Measurements from ENCODE around the gene ERICH4. TPM values are rescaled to one million over a fixed set of nuclear protein-coding genes. Genes with fewer than 3 reads are reported as not detected.
"Not testable (repeated sequence)": the region's sequence is repeated elsewhere in the genome, so short reads cannot be mapped to it uniquely, and the experiment has no call there.

ERICH4 gene
- total RNA-seq, 2 donors from 2014 or later: not detected

DNA sequence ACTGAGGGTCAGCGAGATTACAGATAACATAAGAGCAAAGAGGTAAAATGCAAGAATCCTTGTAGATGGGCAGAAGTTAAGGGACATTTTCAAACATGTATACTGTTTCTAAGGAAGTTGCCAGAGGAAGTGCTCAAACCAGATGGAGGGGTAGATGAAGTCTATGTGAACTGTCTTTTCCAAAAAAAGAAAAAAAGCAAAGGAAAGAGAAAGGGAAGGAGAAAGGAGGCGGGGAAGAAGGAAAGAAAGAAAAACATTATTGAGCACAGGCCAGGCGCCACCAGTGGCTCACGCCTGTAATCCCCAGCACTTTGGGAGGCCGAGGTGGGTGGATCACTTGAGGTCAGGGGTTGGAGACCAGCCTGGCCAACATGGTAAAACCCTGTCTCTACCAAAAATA, 8.5 kb upstream of the ERICH4 start:
- no peak for DNase-seq (ENCODE audit: low spot score)
- TF ChIP-seq, protein P1, sequence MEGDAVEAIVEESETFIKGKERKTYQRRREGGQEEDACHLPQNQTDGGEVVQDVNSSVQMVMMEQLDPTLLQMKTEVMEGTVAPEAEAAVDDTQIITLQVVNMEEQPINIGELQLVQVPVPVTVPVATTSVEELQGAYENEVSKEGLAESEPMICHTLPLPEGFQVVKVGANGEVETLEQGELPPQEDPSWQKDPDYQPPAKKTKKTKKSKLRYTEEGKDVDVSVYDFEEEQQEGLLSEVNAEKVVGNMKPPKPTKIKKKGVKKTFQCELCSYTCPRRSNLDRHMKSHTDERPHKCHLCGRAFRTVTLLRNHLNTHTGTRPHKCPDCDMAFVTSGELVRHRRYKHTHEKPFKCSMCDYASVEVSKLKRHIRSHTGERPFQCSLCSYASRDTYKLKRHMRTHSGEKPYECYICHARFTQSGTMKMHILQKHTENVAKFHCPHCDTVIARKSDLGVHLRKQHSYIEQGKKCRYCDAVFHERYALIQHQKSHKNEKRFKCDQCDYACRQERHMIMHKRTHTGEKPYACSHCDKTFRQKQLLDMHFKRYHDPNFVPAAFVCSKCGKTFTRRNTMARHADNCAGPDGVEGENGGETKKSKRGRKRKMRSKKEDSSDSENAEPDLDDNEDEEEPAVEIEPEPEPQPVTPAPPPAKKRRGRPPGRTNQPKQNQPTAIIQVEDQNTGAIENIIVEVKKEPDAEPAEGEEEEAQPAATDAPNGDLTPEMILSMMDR (IDR thresholded peaks at IDR 0.05): no peak
- no peaks in the 10 kb centered on the region for H3K9me3 ChIP-seq
- H3K27me3 ChIP-seq: no peaks in the 10 kb centered on the region
- H3K36me3 ChIP-seq: peaks cover 56% of the 10 kb centered on the region
- no peak overlapping the region for H3K4me3 ChIP-seq
- peaks cover 0 to 20% of the 10 kb centered on the region in 2 donors for H3K4me1 ChIP-seq
- H3K27ac ChIP-seq: no peak overlapping the region

- peaks cover 0 to 24% of the 10 kb centered on the region in 2 donors for H3K4me1 ChIP-seq
- H3K36me3 ChIP-seq: peaks cover 56% of the 10 kb centered on the region
- H3K27ac ChIP-seq; H3K9me3 ChIP-seq; H3K4me3 ChIP-seq; DNase-seq (ENCODE audit: low spot score); H3K27me3 ChIP-seq: not testable (repeated sequence)
Observed at GRCh38 chr19:41435376-41435775, 7.6 kb upstream of the ERICH4 start.

DNA sequence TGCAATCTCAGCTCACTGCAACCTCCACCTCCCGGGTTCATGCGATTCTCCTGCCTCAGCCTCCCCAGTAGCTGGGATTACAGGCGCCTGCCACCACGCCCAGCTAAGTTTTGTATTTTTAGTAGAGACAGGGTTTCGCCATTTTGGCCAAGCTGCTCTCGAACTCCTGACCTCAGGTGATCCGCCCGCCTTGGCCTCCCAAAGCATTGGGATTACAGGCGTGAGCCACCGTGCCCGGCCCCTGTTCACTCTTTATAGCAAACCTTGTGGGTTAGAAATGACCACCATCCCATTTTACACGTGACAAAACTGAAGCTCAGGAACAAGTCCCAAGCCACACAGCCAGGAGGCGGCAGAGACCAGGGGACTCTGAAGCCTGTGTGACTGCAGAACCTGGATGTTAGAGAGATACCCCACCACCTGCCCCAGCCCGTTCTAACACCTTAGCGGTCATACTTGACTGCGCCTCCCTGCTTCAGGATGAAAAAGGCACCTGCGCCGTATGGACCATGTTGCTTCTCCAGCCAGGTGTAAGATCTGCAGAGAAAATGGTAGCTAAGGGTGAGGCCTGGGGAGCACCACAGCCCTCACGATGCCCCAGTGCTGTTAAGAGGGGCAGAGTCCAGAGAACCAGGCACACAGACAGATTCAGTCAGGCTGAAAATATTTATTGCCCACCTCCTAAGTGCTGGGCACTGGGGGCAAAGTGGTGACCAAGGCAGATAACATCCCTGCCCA, 6.9 kb upstream of the ERICH4 start:
- no peak for DNase-seq (ENCODE audit: low spot score)
- TF ChIP-seq, protein P1 (IDR thresholded peaks at IDR 0.05): no peak
- peaks cover 52% of the 10 kb centered on the region for H3K36me3 ChIP-seq
- H3K9me3 ChIP-seq: no peaks in the 10 kb centered on the region
- no peak overlapping the region for H3K4me3 ChIP-seq
- H3K27ac ChIP-seq: no peak overlapping the region
- H3K27me3 ChIP-seq: no peaks in the 10 kb centered on the region
- peaks cover 0 to 20% of the 10 kb centered on the region in 2 donors for H3K4me1 ChIP-seq

DNA sequence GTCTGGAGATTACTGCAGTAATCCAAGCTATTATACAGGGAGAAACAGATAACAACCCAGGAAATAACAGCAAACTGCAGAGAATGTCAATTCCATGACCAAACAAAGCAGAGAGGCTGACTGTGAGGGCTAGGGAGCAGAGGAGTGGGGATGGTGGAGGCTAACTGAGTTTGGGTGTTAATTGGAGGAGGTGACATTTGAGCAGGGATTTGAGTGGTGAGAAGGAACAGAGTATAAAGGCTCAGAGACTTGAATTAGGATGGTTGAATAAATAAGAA, 6.3 kb upstream of the ERICH4 start:
- Histone ChIP-seq H3K36me3 (peaks cover 47% of the 10 kb centered on the region), H3K27ac (no peak overlapping the region), H3K4me1 (peaks cover 0 to 15% of the 10 kb centered on the region in 2 donors), H3K27me3 (no peaks in the 10 kb centered on the region), H3K4me3 (no peak overlapping the region), H3K9me3 (no peaks in the 10 kb centered on the region)
- TF ChIP-seq, protein P1 (IDR thresholded peaks at IDR 0.05): no peak
- DNase-seq (ENCODE audit: low spot score): no peak

GRCh38 chr19:41437944-41438574, 4.9 kb upstream of the ERICH4 start:
- H3K27me3 ChIP-seq: no peaks in the 10 kb centered on the region
- peaks cover 0 to 13% of the 10 kb centered on the region in 2 donors for H3K4me1 ChIP-seq
- H3K36me3 ChIP-seq: peaks cover 33% of the 10 kb centered on the region
- no peak for DNase-seq (ENCODE audit: low spot score)
- no peaks in the 10 kb centered on the region for H3K9me3 ChIP-seq
- TF ChIP-seq, protein P1 (IDR thresholded peaks at IDR 0.05): no peak
- no peak overlapping the region for H3K27ac ChIP-seq
- H3K4me3 ChIP-seq: no peak overlapping the region

GRCh38 chr19:41439441-41440222, 3.3 kb upstream of the ERICH4 start, which contains the start of gene DMAC2:
Gene DMAC2 (minus strand): TSS chr19:41439912. CDS start chr19:41439899, 13 bp downstream.
- H3K9me3 ChIP-seq: no peaks in the 10 kb centered on the region
- peaks cover 23% of the 10 kb centered on the region for H3K36me3 ChIP-seq
- no peaks in the 10 kb centered on the region for H3K27me3 ChIP-seq
- H3K4me3 ChIP-seq: peak within 1 kb of the TSS; percentile 71
- TF ChIP-seq, protein P1 (IDR thresholded peaks at IDR 0.05): peak in 1 of 2 donors; percentile 70
- peak; percentile 99 for DNase-seq (ENCODE audit: low spot score)
- peaks cover 0 to 13% of the 10 kb centered on the region in 2 donors for H3K4me1 ChIP-seq
- peak within 1 kb of the TSS; percentile 94 for H3K27ac ChIP-seq

Data from right atrium auricular region (tissue), 2 donors.